ENCODE data around the gene HIGD1A.

Gene HIGD1A

GRCh38 chr3:42799376-42799775 lies 4.9 kb downstream of the HIGD1A start:
- no peak for DNase-seq

- DNase-seq = no peak
These were observed 7.9 kb downstream of the HIGD1A start for GRCh38 chr3:42796332-42796885.

GRCh38 chr3:42795621-42796181 lies 8.6 kb downstream of the HIGD1A start:
- DNase-seq = no peak

- no peak for DNase-seq
These were observed 13.5 kb downstream of the HIGD1A start for GRCh38 chr3:42790714-42791229.

GRCh38 chr3:42786631-42787030 lies 17.7 kb downstream of the HIGD1A start:
- no peak for DNase-seq

GRCh38 chr3:42786212-42786611 lies 18.1 kb downstream of the HIGD1A start:
- no peak for DNase-seq

- peak; percentile 63 for DNase-seq
These were observed 23.2 kb downstream of the HIGD1A start for GRCh38 chr3:42780892-42781700.

- DNase-seq = no peak
These were observed 23.9 kb downstream of the HIGD1A start for GRCh38 chr3:42780398-42780797.

- DNase-seq = no peak
These were observed 25.6 kb downstream of the HIGD1A start for GRCh38 chr3:42778644-42779043.

- no peak for DNase-seq
These were observed 30.9 kb downstream of the HIGD1A start for GRCh38 chr3:42773409-42773751.

GRCh38 chr3:42772670-42773408 lies 31.5 kb downstream of the HIGD1A start, which contains the start of gene CCDC13:
Gene CCDC13, minus strand, starts transcription at chr3:42773253. Its CDS starts 14,908 bp downstream, at chr3:42758345.
- peak; percentile 87 for DNase-seq

- no peak for DNase-seq
These were observed 33.0 kb downstream of the HIGD1A start for GRCh38 chr3:42771271-42771670.

GRCh38 chr3:42769477-42770131 lies 34.7 kb downstream of the HIGD1A start:
- no peak for DNase-seq

- no peak for DNase-seq
These were observed 39.6 kb downstream of the HIGD1A start for GRCh38 chr3:42764561-42765295.

- DNase-seq = no peak
These were observed 40.2 kb downstream of the HIGD1A start for GRCh38 chr3:42764115-42764514.

GRCh38 chr3:42763021-42763420 lies 41.3 kb downstream of the HIGD1A start:
- no peak for DNase-seq

- DNase-seq = no peak
These were observed 42.1 kb downstream of the HIGD1A start for GRCh38 chr3:42762046-42762724.

GRCh38 chr3:42758126-42758525 lies 46.2 kb downstream of the HIGD1A start:
- DNase-seq = no peak

- no peak for DNase-seq
These were observed 47.5 kb downstream of the HIGD1A start for GRCh38 chr3:42756681-42757213.

- no peak for DNase-seq
These were observed 48.4 kb downstream of the HIGD1A start for GRCh38 chr3:42755681-42756578.
